ENCODE data around the gene THTPA.
"Not testable (repeated sequence)": the region's sequence is repeated elsewhere in the genome, so short reads cannot be mapped to it uniquely, and the experiment has no call there.

THTPA gene

DNA sequence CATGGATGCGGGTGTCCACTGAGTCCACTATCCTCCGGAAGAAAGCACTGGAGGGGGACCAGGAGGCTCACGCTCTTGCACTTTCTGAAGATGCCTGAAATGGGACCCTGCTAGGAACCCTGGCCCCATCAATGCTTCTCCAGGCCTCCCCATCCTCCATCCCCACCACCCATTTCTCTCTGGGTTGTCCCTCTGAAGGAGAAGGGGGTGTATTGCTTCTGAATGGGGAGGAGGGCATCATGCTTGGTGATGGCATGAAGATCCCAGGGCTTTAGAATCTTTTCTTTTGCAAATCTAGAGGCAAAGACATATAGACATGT, 23.2 kb downstream of the THTPA start:
- Histone ChIP-seq H3K4me1 (peaks cover 0 to 7% (median 4%) of the 10 kb centered on the region in 10 experiments; a peak in 9 of 20 replicates), H3K9ac (no peak overlapping the region), H3K36me3 (no peaks in the 10 kb centered on the region), H3K27me3 (peaks cover 27 to 43% (median 38%) of the 10 kb centered on the region in 11 experiments), H3K9me3 (replicated peaks in 1 of 11) (peaks cover 0 to 11% (median 0%) of the 10 kb centered on the region in 11 experiments; a peak in 6 of 22 replicates), H3K4me2 (peak overlapping the region in 8 of 11 experiments; percentile 15 to 46 (median 24); a peak in 7 of 22 replicates), H3K4me3 (no peak overlapping the region), H4K20me1 (no peaks in the 10 kb centered on the region), H3K27ac (no peak overlapping the region)
- no peak for TF ChIP-seq Cebpa-rat (IDR thresholded peaks at IDR 0.05)

DNA sequence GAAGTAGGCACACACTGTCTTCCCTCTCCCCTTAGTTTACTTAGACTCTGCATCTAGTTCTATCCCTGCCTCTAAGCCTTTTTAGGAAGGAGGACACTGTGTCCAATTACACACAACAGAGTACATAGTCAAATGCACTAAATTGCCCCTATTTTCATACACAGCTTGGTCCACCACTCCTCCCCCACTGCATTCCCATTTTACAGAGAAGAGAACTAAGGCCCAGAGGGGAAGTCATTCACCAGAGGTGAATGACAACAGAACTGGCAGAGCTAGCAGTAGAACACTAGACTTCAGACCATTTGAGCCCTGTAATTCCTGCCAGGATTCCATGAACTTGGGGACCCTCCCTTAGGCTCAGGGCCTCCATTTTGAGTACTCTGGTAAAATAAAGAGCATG, 23.7 kb downstream of the THTPA start:
- H3K4me3 ChIP-seq = no peak overlapping the region
- peaks cover 0 to 7% (median 4%) of the 10 kb centered on the region in 10 experiments; a peak in 9 of 20 replicates for H3K4me1 ChIP-seq
- H3K9me3 ChIP-seq (replicated peaks in 1 of 11) = peaks cover 0 to 11% (median 0%) of the 10 kb centered on the region in 11 experiments; a peak in 6 of 22 replicates
- H4K20me1 ChIP-seq = no peaks in the 10 kb centered on the region
- TF ChIP-seq Cebpa-rat (IDR thresholded peaks at IDR 0.05) = no peak
- H3K27me3 ChIP-seq = peaks cover 27 to 43% (median 38%) of the 10 kb centered on the region in 11 experiments
- no peaks in the 10 kb centered on the region for H3K36me3 ChIP-seq
- no peak overlapping the region for H3K9ac ChIP-seq
- no peak overlapping the region for H3K4me2 ChIP-seq
- H3K27ac ChIP-seq = no peak overlapping the region

DNA sequence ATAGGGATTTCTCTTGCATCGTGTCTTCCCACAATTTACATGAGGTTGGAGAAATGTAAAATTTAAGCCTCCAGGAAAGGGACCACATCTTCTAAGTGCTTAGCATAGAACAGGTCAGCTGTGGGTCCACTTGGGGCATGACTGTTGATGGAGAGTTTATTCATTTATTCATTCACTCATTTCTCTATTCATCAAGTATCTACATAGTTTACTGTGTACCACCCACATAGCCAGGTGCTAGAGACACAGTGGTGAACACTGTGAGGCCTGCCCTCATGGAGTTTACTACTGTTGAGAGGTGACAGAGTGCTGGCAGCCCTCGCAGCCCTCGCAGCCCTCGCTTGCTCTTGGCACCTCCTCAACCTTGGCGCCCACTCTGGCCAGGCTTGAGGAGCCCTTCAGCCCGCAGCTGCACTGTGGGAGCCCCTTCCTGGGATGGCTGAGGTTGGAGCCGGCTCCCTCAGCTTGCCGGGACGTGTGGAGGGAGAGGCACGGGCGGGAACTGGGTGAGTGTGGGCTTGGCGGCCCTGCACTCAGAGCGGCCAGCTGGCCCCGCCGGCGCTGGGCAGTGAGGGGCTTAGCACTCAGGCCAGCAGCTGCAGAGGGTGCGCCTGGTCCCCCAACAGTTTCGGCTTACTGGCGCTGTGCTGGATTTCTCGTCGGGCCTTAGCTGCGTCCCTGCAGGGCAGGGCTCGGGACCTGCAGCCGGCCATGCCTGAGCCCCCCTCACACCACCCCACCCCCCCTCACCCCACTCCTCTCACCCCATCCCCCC, 24.3 kb downstream of the THTPA start:
- no peak overlapping the region for H3K27ac ChIP-seq
- no peak for TF ChIP-seq Cebpa-rat (IDR thresholded peaks at IDR 0.05)
- H3K4me3 ChIP-seq = no peak overlapping the region
- H3K4me1 ChIP-seq = peaks cover 0 to 7% (median 4%) of the 10 kb centered on the region in 10 experiments; a peak in 9 of 20 replicates
- H3K27me3 ChIP-seq = peaks cover 27 to 42% (median 38%) of the 10 kb centered on the region in 11 experiments
- H3K36me3 ChIP-seq = no peaks in the 10 kb centered on the region
- no peak overlapping the region for H3K9ac ChIP-seq
- H3K9me3 ChIP-seq (replicated peaks in 1 of 11) = peaks cover 0 to 11% (median 0%) of the 10 kb centered on the region in 11 experiments; a peak in 6 of 22 replicates
- H3K4me2 ChIP-seq = no peak overlapping the region
- no peaks in the 10 kb centered on the region for H4K20me1 ChIP-seq

DNA sequence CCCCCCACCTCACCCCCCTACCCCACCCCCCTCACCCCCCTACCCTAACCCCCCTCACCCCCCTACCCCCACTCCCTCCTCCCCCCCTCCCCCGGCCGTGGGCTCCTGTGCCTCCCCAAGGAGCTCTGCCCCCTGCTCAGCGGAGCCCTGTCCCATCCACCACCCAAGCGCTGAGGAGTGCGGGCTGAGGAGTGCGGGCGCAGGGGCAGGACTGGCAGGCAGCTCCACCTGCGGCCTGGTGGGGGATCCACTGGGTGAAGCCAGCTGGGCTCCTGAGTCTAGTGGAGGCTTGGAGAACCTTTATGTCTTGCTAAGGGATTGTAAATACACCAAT, 24.8 kb downstream of the THTPA start:
- Histone ChIP-seq H3K27me3 (peaks cover 27 to 40% (median 35%) of the 10 kb centered on the region in 11 experiments), H3K9ac (no peak overlapping the region), H4K20me1 (no peaks in the 10 kb centered on the region), H3K4me3 (no peak overlapping the region), H3K4me1 (peaks cover 0 to 7% (median 4%) of the 10 kb centered on the region in 10 experiments; a peak in 9 of 20 replicates), H3K9me3 (replicated peaks in 1 of 11) (peaks cover 0 to 11% (median 0%) of the 10 kb centered on the region in 11 experiments; a peak in 6 of 22 replicates), H3K4me2 (no peak overlapping the region), H3K27ac (no peak overlapping the region), H3K36me3 (no peaks in the 10 kb centered on the region)
- no peak for TF ChIP-seq Cebpa-rat (IDR thresholded peaks at IDR 0.05)

DNA sequence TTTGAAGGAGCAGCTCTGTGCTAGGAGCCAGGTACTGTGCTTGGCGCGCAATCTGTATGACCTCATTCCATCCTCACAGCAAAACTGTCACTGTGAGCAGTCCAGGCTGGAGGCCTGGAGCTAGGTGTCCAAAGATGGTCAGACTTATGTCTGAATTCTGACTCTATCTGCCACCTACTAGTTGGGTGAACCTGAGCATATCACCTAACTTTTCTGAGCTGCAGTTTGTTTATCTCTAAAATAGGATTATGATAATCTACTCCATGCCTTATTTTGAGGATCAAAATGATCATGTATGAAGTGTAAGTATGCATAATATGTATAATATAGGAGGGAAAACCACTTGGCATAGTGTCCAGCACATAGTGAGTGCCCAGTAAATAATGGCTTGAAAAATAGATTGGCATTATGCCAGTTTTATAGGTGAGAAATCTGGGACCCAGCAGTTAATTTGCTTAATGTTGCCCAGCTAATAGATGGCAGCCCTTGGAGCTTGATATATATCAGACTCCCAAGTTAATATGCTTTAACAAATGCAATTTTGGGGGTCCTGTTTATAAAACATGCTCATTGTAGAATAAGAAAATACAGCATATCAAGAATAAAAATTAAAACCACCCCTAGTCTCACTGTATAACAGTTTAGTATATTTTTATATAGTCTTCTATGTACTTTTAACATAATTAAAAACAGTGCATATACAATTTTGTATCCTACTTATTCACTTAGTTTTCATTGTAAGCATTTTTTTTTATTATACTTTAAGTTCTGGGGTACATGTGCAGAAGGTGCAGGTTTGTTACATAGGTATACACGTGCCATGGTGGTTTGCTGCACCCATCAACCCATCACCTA, 27.1 kb downstream of the THTPA start:
- Histone ChIP-seq H4K20me1 (no peaks in the 10 kb centered on the region), H3K27me3 (peaks cover 5 to 18% (median 13%) of the 10 kb centered on the region in 11 experiments; a peak in 21 of 22 replicates), H3K4me1 (peaks cover 0 to 7% (median 4%) of the 10 kb centered on the region in 10 experiments; a peak in 9 of 20 replicates), H3K9me3 (replicated peaks in 1 of 11) (no peaks in the 10 kb centered on the region), H3K9ac (no peak overlapping the region), H3K4me2 (no peak overlapping the region), H3K27ac (no peak overlapping the region), H3K36me3 (no peaks in the 10 kb centered on the region), H3K4me3 (no peak overlapping the region)
- TF ChIP-seq Cebpa-rat (IDR thresholded peaks at IDR 0.05) = no peak

DNA sequence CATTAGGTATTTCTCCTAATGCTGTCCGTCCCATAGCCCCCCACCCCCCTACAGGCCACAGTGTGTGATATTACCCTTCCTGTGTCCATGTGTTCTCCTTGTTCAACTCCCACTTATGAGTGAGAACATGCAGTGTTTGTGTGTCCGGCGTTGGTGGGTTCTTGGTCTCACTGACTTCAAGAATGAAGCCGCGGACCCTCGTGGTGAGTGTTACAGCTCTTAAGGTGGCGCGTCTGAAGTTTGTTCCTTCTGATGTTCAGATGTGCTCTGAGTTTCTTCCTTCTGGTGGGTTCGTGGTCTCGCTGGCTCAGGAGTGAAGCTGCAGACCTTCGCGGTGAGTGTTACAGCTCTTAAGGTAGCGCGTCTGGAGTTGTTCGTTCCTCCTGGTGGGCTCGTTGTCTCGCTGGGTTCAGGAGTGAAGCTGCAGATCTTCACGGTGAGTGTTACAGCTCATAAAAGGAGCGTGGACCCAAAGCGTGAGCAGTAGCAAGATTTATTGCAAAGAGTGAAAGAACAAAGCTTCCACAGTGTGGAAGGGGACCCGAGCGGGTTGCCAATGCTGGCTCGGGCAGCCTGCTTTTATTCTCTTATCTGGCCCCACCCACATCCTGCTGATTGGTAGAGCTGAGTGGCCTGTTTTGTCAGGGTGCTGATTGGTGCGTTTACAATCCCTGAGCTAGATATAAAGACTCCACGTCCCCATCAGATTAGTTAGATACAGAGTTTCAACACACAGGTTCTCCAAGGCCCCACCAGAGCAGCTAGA, 27.9 kb downstream of the THTPA start:
- H3K4me2 ChIP-seq; H3K4me1 ChIP-seq; H3K27ac ChIP-seq; H3K36me3 ChIP-seq; H3K4me3 ChIP-seq; H3K27me3 ChIP-seq; H3K9ac ChIP-seq; H4K20me1 ChIP-seq; H3K9me3 ChIP-seq (replicated peaks in 1 of 11): not testable (repeated sequence)

DNA sequence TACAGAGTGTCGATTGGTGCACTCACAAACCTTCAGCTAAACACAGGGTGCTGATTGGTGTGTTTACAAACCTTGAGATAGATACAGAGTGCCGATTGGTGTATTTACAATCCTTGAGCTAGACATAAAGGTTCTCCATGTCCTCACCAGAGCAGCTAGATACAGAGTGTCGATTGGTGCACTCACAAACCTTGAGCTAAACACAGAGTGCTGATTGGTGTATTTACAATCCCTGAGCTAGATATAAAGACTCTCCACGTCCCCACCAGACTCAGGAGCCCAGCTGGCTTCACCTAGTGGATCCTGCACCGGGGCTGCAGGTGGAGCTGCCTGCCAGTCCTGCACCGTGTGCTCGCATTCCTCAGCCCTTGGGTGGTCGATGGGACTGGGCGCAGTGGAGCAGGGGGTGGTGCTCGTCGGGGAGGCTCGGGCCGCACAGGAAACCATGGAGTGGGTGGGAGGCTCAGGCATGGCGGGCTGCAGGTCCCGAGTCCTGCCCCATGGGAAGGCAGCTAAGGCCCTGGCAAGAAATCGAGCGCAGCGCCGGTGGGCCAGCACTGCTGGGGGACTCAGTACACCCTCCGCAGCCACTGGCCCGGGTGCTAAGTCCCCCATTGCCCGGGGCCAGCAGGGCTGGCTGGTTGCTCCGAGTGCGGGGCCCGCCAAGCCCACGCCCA, 28.6 kb downstream of the THTPA start:
- not testable (repeated sequence) for H3K4me2 ChIP-seq; H3K27me3 ChIP-seq; H3K9me3 ChIP-seq (replicated peaks in 1 of 11)

DNA sequence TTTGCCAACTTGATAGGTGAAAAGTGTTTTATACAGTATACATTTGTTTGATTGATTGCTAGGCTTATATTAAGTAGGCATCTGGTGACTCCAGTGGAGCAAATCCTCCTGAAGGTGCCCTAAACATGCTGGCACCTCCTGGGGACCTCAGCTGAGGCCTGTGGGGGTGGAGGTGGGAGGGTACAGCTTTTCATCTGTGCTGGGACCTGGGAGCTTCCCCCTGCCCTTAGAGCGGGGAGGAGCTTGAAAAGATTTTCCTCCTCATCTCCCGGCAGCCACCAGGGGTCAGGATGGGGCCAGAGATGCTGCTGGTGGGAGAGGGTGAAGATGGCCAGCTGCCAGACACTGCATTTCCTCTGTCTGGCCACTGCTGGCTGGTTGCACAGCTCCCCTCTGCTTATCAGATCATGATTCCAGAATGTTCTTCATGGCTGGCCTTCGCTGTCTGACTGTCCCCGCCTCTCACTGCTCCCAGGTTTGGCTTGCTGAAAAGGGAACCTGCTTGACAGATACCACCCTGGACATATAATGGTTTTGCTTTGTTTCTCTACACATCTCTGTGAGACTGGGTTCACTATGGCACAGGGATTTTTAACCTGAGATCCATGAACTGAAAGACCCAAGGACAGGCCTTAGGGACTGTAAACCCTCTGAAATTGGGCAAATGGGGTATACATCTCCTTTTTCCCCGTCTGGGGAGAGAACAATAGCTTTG, 33.0 kb downstream of the THTPA start:
- no peaks in the 10 kb centered on the region for H3K9me3 ChIP-seq (replicated peaks in 1 of 11)
- TF ChIP-seq Cebpa-rat (IDR thresholded peaks at IDR 0.05) = no peak
- no peaks in the 10 kb centered on the region for H3K27me3 ChIP-seq
- H3K36me3 ChIP-seq = no peaks in the 10 kb centered on the region
- H3K4me3 ChIP-seq = no peak overlapping the region
- H3K27ac ChIP-seq = no peak overlapping the region
- H3K4me1 ChIP-seq = peaks cover 8 to 11% (median 9%) of the 10 kb centered on the region in 10 experiments; a peak in 18 of 20 replicates
- no peaks in the 10 kb centered on the region for H4K20me1 ChIP-seq
- peak overlapping the region in 1 of 11 experiments; percentile 15; a peak in 1 of 22 replicates for H3K9ac ChIP-seq
- peak overlapping the region; percentile 17 to 59 (median 42); a peak in 20 of 22 replicates for H3K4me2 ChIP-seq

More for the DNA sequence above, 28.6 kb downstream of the THTPA start:
- not testable (repeated sequence) for H3K9ac ChIP-seq, H3K36me3 ChIP-seq, H3K4me3 ChIP-seq, H3K4me1 ChIP-seq, H3K27ac ChIP-seq, H4K20me1 ChIP-seq
